Colonic mucosa (tissue), 4 donors: ENCODE data around the gene PLXDC2. TPM values are rescaled to one million over a fixed set of nuclear protein-coding genes. Genes with fewer than 3 reads are reported as not detected.

Source experiments
- DNase-seq: peaks from one replicate; pipeline ENCODE4 v3.0.0-alpha.2; 2020
- H3K27ac ChIP-seq: fragments of 200-600 bp; one replicate; pipeline ENCODE4 v1.8.0; 2021
- H3K27me3 ChIP-seq: fragments of 200-600 bp; one replicate; pipeline ENCODE4 v1.8.0; 2021
- H3K36me3 ChIP-seq: fragments of 200-600 bp; one replicate; pipeline ENCODE4 v1.8.0; 2021
- H3K4me1 ChIP-seq: fragments of 200-600 bp; one replicate; pipeline ENCODE4 v1.8.0; 2021; ENCODE audit warnings: mild to moderate bottlenecking
- H3K4me3 ChIP-seq: fragments of 200-600 bp; one replicate; pipeline ENCODE4 v1.8.0; 2021
- H3K9ac ChIP-seq, 2 donors: one replicate each; pipeline ENCODE4 v1.7.0; 2013; ENCODE audit warnings: control low read depth in 2 of 2, low read depth in 2 of 2, low read length in 2 of 2
- H3K9me3 ChIP-seq: fragments of 200-600 bp; one replicate; pipeline ENCODE4 v1.8.0; 2021
- intact Hi-C: fragments of 100-400 bp; cut with DNase I; formaldehyde crosslinking; loops from one replicate; pipeline ENCODE4 v1.14.1; 2022
- total RNA-seq, 2 donors: library from RNA; stranded (reverse); fragmentation: NEBNext Ultra II Directional in 1 of 2; extraction: Animal tissue kit (Norgen Biotek cat#: 25700) in 1 of 2; gene quantifications; one replicate each; pipeline ENCODE4 v1.2.1, GENCODE V29; 2021
- TF ChIP-seq, protein P1 (sequence below): fragments of 200-600 bp; IDR thresholded peaks from one replicate; pipeline ENCODE4 v1.8.0; 2022; ENCODE audit warnings: antibody characterized with exemption, mild to moderate bottlenecking
- donor health status: healthy.
- donor health status: DM: no; HTN: no; CAD: no.
- donor health status: DM: no; HTN: no; CAD: no.

Gene PLXDC2
- total RNA-seq, 2 donors from 2014 or later, result 12.5 to 22.4 TPM

DNA sequence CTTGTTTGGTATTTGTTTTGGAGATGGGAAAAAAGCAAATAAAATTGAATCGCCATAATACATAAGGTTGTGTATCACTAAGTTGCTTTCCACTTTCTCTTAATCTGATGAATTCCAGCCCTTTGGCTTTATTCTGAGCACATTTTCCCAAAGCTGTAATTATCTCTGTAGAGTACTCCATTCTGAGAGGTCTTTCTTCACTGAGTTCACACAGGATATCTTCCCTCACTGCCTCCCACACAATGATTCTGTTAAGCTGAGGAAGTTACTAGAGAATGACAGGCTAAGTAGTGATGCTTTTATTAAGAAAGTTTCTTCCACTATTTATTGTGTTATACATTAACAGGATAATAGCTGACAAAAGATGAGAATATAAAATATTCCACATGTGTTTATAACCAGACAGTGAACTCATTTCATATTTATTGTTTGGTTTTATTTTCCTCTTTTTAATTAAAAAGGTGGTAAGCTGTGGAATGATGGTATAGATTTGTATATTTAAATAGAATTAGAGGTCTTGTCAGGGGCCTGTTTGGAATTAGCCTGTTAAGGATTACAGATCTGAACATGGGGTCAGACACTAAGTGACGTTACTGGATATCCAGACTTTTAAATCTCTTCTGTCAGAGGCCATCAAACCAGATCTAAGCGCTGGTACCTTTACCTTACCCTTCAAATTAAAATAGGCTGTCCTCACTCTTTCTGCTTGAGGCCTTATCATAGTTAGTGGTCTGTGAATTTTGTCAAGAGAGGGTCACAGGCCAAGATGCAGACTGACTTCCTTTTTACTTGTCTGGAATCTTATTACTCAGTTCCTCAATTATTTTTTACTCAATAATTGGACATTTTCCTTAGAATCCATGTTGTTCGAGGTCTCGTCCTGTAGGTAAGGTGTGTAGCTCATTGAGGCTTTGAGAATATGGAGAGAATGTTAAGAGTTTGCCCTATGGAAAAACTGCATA, 8.4 kb downstream of the PLXDC2 start:
- Histone ChIP-seq H3K36me3 (no peaks in the 10 kb centered on the region), H3K9ac (no peak overlapping the region), H3K4me3 (no peak overlapping the region), H3K9me3 (no peaks in the 10 kb centered on the region), H3K27ac (no peak overlapping the region), H3K27me3 (no peaks in the 10 kb centered on the region), H3K4me1 (no peaks in the 10 kb centered on the region)
- intact Hi-C loops, result loop anchor here (10.0 kb wide), 1 partner anchor 180 kb away; no protein-coding TSS in a partner anchor
- TF ChIP-seq, protein P1, sequence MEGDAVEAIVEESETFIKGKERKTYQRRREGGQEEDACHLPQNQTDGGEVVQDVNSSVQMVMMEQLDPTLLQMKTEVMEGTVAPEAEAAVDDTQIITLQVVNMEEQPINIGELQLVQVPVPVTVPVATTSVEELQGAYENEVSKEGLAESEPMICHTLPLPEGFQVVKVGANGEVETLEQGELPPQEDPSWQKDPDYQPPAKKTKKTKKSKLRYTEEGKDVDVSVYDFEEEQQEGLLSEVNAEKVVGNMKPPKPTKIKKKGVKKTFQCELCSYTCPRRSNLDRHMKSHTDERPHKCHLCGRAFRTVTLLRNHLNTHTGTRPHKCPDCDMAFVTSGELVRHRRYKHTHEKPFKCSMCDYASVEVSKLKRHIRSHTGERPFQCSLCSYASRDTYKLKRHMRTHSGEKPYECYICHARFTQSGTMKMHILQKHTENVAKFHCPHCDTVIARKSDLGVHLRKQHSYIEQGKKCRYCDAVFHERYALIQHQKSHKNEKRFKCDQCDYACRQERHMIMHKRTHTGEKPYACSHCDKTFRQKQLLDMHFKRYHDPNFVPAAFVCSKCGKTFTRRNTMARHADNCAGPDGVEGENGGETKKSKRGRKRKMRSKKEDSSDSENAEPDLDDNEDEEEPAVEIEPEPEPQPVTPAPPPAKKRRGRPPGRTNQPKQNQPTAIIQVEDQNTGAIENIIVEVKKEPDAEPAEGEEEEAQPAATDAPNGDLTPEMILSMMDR, result no peak
- DNase-seq, result no peak

DNA sequence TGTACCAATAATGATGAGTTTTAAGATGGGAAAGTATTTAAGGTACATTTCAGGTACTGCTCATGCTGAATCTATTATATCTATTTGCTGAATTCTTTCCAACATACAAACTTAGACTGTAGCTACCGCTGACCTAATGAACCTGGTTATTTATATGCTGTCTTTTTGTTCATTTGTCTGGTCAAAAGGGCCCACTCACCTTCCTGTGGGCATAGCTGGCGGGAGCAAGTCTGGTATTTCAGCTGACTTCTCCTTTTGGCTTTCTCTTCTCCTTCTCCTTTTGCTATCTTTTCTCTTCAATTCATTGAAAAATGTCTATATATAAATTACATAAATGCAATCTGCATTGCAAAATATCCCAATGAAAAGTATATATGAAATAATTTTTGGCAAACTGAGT, 9.5 kb downstream of the PLXDC2 start:
- intact Hi-C loops, result loop anchor here (10.0 kb wide), 1 partner anchor 179 kb away; no protein-coding TSS in a partner anchor
- H3K4me3 ChIP-seq, result no peak overlapping the region
- no peaks in the 10 kb centered on the region for H3K9me3 ChIP-seq
- DNase-seq, result no peak
- H3K27me3 ChIP-seq, result no peaks in the 10 kb centered on the region
- TF ChIP-seq, protein P1, result no peak
- H3K4me1 ChIP-seq, result no peaks in the 10 kb centered on the region
- no peaks in the 10 kb centered on the region for H3K36me3 ChIP-seq
- H3K9ac ChIP-seq, result no peak overlapping the region
- H3K27ac ChIP-seq, result no peak overlapping the region

DNA sequence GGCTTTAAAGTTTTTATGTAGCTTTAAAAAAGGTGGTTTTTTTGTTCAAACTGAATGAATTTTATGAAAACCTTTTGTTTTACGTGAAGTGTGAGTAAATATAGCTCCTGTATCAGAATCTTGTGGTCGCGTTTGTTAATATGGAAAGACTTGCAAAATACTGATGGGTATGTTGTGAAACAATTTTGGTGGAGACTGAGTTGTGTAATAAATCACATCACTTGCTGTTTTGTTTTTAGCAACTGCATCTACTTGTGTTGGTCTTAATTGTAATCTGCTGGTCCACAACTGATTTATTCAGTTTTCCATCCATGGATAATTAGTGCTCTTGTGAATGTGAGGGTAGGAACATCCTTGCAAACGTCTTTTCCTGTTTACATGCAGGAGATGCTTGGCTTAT, 10.5 kb downstream of the PLXDC2 start:
- Histone ChIP-seq H3K4me1 (no peaks in the 10 kb centered on the region), H3K9ac (no peak overlapping the region), H3K4me3 (no peak overlapping the region), H3K27me3 (no peaks in the 10 kb centered on the region), H3K9me3 (no peaks in the 10 kb centered on the region), H3K36me3 (no peaks in the 10 kb centered on the region), H3K27ac (no peak overlapping the region)
- DNase-seq, result no peak
- intact Hi-C loops, result loop anchor here (10.0 kb wide), 1 partner anchor 178 kb away; no protein-coding TSS in a partner anchor
- TF ChIP-seq, protein P1, result no peak

DNA sequence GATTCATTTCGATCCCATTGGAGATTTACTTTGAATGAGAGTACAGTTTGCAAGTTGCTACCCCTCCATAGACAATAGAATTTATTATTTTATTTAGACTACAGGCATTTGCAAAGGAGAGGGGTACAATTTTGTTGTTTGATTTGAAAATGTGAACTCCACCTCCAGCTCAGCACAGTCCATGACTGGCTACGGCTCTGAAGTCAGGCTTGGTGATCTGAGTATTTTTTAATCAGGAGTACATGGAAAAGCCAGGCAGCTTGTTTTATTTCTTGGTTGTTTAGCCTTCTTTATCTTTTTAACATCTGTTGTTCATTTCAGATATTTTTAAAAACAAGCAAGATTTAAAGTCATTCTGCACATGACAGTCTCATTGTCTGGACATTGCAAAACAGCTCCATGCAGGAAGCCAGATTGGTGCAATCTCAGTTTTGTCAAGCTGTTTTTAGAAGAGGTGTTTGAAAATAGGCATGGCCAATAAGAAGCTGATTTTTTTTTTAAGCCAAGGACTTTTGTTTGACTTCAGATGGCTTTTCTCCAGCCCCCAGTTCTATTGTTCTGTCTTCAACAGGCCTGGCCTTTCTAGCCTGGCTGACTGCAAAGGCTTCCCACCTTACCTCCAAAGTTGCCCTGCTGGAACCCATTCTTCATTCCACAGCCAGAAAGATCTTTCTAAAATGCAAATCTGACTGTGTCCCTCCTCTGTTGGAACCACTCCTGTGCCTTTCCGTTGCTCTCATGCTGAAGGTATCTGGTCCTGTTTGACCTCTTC, 12.2 kb downstream of the PLXDC2 start:
- H3K27ac ChIP-seq, result no peak overlapping the region
- TF ChIP-seq, protein P1, result no peak
- H3K9ac ChIP-seq, result no peak overlapping the region
- no peaks in the 10 kb centered on the region for H3K9me3 ChIP-seq
- H3K36me3 ChIP-seq, result no peaks in the 10 kb centered on the region
- intact Hi-C loops, result loop anchor here (10.0 kb wide), 1 partner anchor 176 kb away; no protein-coding TSS in a partner anchor
- no peaks in the 10 kb centered on the region for H3K4me1 ChIP-seq
- H3K4me3 ChIP-seq, result no peak overlapping the region
- no peak for DNase-seq
- H3K27me3 ChIP-seq, result no peaks in the 10 kb centered on the region

DNA sequence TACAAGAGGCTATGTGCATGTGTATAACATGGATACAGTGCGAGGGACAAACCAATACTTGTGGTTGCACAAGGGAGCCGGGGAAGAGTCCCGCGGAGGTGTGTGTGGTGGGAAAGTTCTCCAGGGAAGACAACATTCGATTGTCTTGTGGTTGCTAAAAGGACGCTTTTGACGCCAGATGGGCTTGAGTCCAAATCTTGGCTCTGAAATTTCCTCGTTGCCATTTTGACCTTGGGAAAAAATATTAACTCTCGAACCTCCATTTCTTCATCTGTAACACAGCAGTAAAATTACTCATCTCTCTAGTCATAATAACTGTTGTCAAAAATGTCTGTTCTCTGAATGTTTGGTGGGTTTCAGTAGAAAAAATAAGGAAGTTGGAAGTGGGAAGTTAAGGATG, 16.5 kb downstream of the PLXDC2 start:
- H3K27ac ChIP-seq, result no peak overlapping the region
- intact Hi-C loops, result no loop called here
- no peaks in the 10 kb centered on the region for H3K36me3 ChIP-seq
- no peak overlapping the region for H3K9ac ChIP-seq
- no peak for DNase-seq
- H3K4me3 ChIP-seq, result no peak overlapping the region
- no peaks in the 10 kb centered on the region for H3K27me3 ChIP-seq
- H3K4me1 ChIP-seq, result no peaks in the 10 kb centered on the region
- TF ChIP-seq, protein P1, result no peak
- no peaks in the 10 kb centered on the region for H3K9me3 ChIP-seq
